Body of pancreas (tissue), 4 donors: Measurements from ENCODE around the gene TTLL11.

Experiments used
- POLR2A ChIP-seq, 3 donors: fragments of 450-650 bp; IDR thresholded peaks; one replicate each; pipeline ENCODE4 v1.6.1; 2016; ENCODE audit warnings: antibody characterized with exemption in 3 of 3, mild to moderate bottlenecking in 2 of 3
- TF ChIP-seq, protein P1 (sequence below), 7 experiments: fragments of 450-650 bp in 4 of 7; fragments of 200-600 bp in 3 of 7; sonication (generic) in 3 of 7; IDR thresholded peaks; one replicate each; pipeline ENCODE4 v1.5.1; 2016 to 2019; ENCODE audit warnings: antibody characterized with exemption in 7 of 7

- TF ChIP-seq, protein P1, sequence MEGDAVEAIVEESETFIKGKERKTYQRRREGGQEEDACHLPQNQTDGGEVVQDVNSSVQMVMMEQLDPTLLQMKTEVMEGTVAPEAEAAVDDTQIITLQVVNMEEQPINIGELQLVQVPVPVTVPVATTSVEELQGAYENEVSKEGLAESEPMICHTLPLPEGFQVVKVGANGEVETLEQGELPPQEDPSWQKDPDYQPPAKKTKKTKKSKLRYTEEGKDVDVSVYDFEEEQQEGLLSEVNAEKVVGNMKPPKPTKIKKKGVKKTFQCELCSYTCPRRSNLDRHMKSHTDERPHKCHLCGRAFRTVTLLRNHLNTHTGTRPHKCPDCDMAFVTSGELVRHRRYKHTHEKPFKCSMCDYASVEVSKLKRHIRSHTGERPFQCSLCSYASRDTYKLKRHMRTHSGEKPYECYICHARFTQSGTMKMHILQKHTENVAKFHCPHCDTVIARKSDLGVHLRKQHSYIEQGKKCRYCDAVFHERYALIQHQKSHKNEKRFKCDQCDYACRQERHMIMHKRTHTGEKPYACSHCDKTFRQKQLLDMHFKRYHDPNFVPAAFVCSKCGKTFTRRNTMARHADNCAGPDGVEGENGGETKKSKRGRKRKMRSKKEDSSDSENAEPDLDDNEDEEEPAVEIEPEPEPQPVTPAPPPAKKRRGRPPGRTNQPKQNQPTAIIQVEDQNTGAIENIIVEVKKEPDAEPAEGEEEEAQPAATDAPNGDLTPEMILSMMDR (IDR thresholded peaks at IDR 0.05): no peak
- TF ChIP-seq POLR2A (IDR thresholded peaks at IDR 0.05): no peak
These were observed 241.4 kb downstream of the TTLL11 start for GRCh38 chr9:121851641-121852091.
